ENCODE results near the gene LAIR2.

- no peak for TF ChIP-seq CTCF (IDR thresholded peaks at IDR 0.05; ENCODE audit: insufficient read depth, low read length)
- no peak for TF ChIP-seq POLR2AphosphoS5 (IDR thresholded peaks at IDR 0.05; ENCODE audit: low read depth)
- TF ChIP-seq REST (IDR thresholded peaks at IDR 0.05; ENCODE audit: insufficient replicate concordance, low read depth) = no peak
- TF ChIP-seq GABPA (IDR thresholded peaks at IDR 0.05; ENCODE audit: low read depth) = no peak
- TF ChIP-seq SPI1 (IDR thresholded peaks at IDR 0.05; ENCODE audit: borderline replicate concordance, low read depth) = no peak
Measured at GRCh38 chr19:54526972-54527371, 24.3 kb downstream of the LAIR2 start.
